T-helper 1 cell treated with Interleukin-12 subunit alpha and Interleukin-12 subunit beta and Interleukin-4 antibody, amounts not matched to agents 30 μg/mL and 1 μg/mL, for 36 hours (primary cell): ENCODE results near the gene COL19A1.

ENCODE experiments used
- H3K27ac Mint-ChIP-seq: one replicate; pipeline ENCODE4 v1.8.0; 2021; ENCODE audit warnings: mild to moderate bottlenecking, mixed read lengths
- H3K27me3 Mint-ChIP-seq: one replicate; pipeline ENCODE4 v1.8.0; 2021; ENCODE audit warnings: low read depth, mixed read lengths
- H3K36me3 Mint-ChIP-seq: one replicate; pipeline ENCODE4 v1.8.0; 2021; ENCODE audit warnings: low read depth, mixed read lengths
- H3K4me1 Mint-ChIP-seq: one replicate; pipeline ENCODE4 v1.8.0; 2021; ENCODE audit warnings: low read depth, mixed read lengths
- H3K4me3 Mint-ChIP-seq: one replicate; pipeline ENCODE4 v1.8.0; 2021; ENCODE audit warnings: mild to moderate bottlenecking, moderate library complexity, mixed read lengths
- H3K9me3 Mint-ChIP-seq: one replicate; pipeline ENCODE4 v1.8.0; 2021; ENCODE audit warnings: mixed read lengths

Gene COL19A1

DNA sequence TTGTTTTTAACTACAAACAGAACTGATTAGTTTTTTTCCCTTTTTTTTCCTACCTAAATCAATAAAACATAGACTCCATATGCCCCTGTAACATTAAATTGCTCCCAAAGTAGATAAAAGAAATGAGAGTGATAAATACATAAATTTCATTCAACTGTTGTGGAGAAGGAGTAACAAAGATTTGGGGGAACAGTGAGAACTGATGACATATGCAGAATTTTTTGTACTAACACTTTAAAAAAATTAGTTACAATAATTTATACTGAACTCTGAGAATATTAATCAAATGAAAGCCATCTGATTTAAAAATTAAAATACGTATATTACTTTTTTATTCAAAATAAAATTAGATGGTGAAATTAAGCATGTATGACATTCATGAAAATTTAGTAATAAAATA, 195.7 kb downstream of the COL19A1 start:
- no peaks in the 10 kb centered on the region for H3K27me3 Mint-ChIP-seq
- H3K36me3 Mint-ChIP-seq, result no peaks in the 10 kb centered on the region
- H3K4me3 Mint-ChIP-seq, result no peak overlapping the region
- H3K9me3 Mint-ChIP-seq, result no peaks in the 10 kb centered on the region
- H3K27ac Mint-ChIP-seq, result no peak overlapping the region
- H3K4me1 Mint-ChIP-seq, result no peaks in the 10 kb centered on the region

- no peak overlapping the region for H3K4me3 Mint-ChIP-seq
- no peaks in the 10 kb centered on the region for H3K36me3 Mint-ChIP-seq
- H3K4me1 Mint-ChIP-seq, result no peaks in the 10 kb centered on the region
- no peaks in the 10 kb centered on the region for H3K27me3 Mint-ChIP-seq
- H3K9me3 Mint-ChIP-seq, result no peaks in the 10 kb centered on the region
- no peak overlapping the region for H3K27ac Mint-ChIP-seq
These were observed 206.3 kb downstream of the COL19A1 start for GRCh38 chr6:70072540-70073179.

DNA sequence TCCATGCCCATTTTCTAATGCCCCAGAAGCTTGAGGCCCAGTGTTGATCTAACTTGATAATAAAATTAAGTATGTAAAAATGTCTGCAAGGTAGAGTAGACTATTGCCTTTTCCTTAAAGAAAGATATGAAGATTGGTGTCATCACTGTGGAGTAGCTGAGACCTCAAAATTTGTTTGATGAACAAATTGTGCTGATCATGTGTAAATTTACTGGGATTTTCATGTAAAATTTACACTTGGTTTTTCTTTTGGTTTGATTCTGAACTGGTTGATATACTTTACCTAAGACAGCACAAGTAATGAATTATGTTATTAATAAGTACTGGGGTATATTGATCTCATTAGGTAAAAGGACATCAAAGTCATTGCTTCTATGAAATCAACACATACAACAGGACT, 207.3 kb downstream of the COL19A1 start:
- Mint-ChIP-seq H3K27ac (no peak overlapping the region), H3K27me3 (no peaks in the 10 kb centered on the region), H3K9me3 (no peaks in the 10 kb centered on the region), H3K4me3 (no peak overlapping the region), H3K36me3 (no peaks in the 10 kb centered on the region), H3K4me1 (no peaks in the 10 kb centered on the region)

GRCh38 chr6:70079241-70079640, 212.9 kb downstream of the COL19A1 start:
- Mint-ChIP-seq H3K4me3 (no peak overlapping the region), H3K4me1 (no peaks in the 10 kb centered on the region), H3K27ac (no peak overlapping the region), H3K9me3 (no peaks in the 10 kb centered on the region), H3K27me3 (no peaks in the 10 kb centered on the region), H3K36me3 (no peaks in the 10 kb centered on the region)

GRCh38 chr6:70080443-70081070, 214.2 kb downstream of the COL19A1 start:
- Mint-ChIP-seq H3K4me3 (no peak overlapping the region), H3K36me3 (no peaks in the 10 kb centered on the region), H3K27ac (no peak overlapping the region), H3K4me1 (no peaks in the 10 kb centered on the region), H3K27me3 (no peaks in the 10 kb centered on the region), H3K9me3 (no peaks in the 10 kb centered on the region)

- H3K27me3 Mint-ChIP-seq, result no peaks in the 10 kb centered on the region
- no peak overlapping the region for H3K27ac Mint-ChIP-seq
- H3K9me3 Mint-ChIP-seq, result no peaks in the 10 kb centered on the region
- no peaks in the 10 kb centered on the region for H3K4me1 Mint-ChIP-seq
- no peaks in the 10 kb centered on the region for H3K36me3 Mint-ChIP-seq
- no peak overlapping the region for H3K4me3 Mint-ChIP-seq
These were observed 216.5 kb downstream of the COL19A1 start for GRCh38 chr6:70082830-70083229.

DNA sequence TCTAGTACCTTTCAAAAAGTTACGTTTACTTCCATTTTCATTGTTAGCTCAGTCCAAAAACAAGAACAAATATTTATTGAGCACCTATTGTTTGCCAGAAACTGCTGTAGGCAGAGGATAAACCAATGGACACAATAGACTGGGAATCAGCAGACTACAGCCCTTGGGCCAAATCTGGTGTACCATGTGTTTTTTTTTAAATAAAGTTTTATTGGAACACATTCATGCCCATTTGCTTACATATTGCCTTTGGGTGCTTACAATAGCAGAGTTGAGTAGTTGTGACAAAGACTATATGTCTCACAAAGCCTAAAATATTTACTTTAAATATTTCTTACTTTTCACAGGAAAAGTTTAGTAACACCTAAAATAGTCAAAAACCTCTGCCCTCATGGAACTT, 220.4 kb downstream of the COL19A1 start:
- H3K27ac Mint-ChIP-seq, result no peak overlapping the region
- no peaks in the 10 kb centered on the region for H3K36me3 Mint-ChIP-seq
- H3K9me3 Mint-ChIP-seq, result no peaks in the 10 kb centered on the region
- no peak overlapping the region for H3K4me3 Mint-ChIP-seq
- H3K4me1 Mint-ChIP-seq, result no peaks in the 10 kb centered on the region
- H3K27me3 Mint-ChIP-seq, result no peaks in the 10 kb centered on the region

DNA sequence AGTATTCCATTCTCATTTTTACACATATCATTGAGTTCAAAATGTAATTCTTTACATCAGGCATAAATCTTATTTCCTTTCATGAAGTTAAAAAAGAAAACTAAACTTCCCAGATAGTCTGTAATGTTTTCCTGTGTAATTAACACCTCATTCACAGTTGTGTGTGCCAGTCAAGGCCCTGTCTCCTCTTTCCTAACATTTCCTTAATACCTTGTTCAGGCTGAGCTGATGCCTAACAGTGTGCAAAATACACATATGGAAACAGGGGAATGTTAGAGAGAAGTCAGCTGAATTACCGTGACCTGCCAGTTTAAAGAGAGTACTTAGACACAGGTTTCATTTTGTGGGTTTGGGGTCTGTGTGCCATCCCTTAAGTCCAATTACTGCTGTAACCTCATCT, 227.8 kb downstream of the COL19A1 start:
- H3K27ac Mint-ChIP-seq, result no peak overlapping the region
- H3K27me3 Mint-ChIP-seq, result peaks cover 9% of the 10 kb centered on the region
- no peaks in the 10 kb centered on the region for H3K36me3 Mint-ChIP-seq
- H3K4me1 Mint-ChIP-seq, result no peaks in the 10 kb centered on the region
- no peak overlapping the region for H3K4me3 Mint-ChIP-seq
- H3K9me3 Mint-ChIP-seq, result no peaks in the 10 kb centered on the region

DNA sequence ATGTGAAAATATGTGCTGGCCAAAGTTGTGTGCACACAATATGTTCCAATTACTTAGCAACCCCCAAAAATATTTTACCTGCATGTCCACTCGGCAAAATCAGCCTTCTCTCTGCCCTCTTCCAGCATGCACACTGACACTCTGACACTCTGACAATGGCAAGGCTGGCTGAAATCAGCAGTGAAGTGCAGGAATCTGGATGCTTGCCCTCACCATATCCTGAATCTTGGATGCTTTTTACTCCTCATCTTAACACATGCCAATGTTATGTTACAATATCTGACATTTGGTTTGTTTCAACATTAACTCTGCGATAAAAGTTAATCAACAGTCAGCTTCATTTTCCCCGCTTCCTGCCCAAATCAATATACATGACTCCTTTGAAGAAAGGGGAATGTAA, 233.4 kb downstream of the COL19A1 start:
- Mint-ChIP-seq H3K4me3 (no peak overlapping the region), H3K27ac (no peak overlapping the region), H3K9me3 (no peaks in the 10 kb centered on the region), H3K27me3 (peaks cover 6% of the 10 kb centered on the region), H3K36me3 (no peaks in the 10 kb centered on the region), H3K4me1 (no peaks in the 10 kb centered on the region)

DNA sequence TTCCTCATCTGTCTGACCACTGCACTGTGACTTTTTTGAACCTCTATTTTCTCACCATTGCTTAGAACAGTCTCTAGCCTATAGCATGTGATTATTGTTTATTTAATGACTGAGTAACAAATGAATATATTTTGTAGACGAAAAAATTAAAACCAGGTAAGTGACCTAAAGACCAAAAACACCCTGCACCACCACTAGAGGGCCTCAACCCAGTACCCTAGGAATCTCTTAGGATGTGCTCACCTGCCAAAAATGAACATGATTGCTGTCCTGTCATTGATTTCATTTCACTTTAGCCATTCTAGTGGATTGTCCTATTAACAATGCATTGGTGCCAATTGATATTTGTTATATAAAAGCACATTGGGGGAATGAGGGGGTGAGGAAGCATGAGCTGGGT, 237.4 kb downstream of the COL19A1 start:
- Mint-ChIP-seq H3K27ac (no peak overlapping the region), H3K9me3 (no peaks in the 10 kb centered on the region)

GRCh38 chr6:70107852-70108629, 241.7 kb downstream of the COL19A1 start:
- Mint-ChIP-seq H3K4me1 (no peaks in the 10 kb centered on the region), H3K27me3 (peaks cover 7% of the 10 kb centered on the region), H3K27ac (no peak overlapping the region), H3K36me3 (no peaks in the 10 kb centered on the region), H3K9me3 (no peaks in the 10 kb centered on the region), H3K4me3 (no peak overlapping the region)

More for the DNA sequence above, 237.4 kb downstream of the COL19A1 start:
- Mint-ChIP-seq H3K27me3 (peaks cover 4% of the 10 kb centered on the region), H3K36me3 (no peaks in the 10 kb centered on the region), H3K4me1 (no peaks in the 10 kb centered on the region), H3K4me3 (no peak overlapping the region)

GRCh38 chr6:70110126-70111022, 244.0 kb downstream of the COL19A1 start:
- Mint-ChIP-seq H3K27ac (no peak overlapping the region), H3K9me3 (no peaks in the 10 kb centered on the region), H3K4me3 (no peak overlapping the region), H3K27me3 (peaks cover 7% of the 10 kb centered on the region), H3K4me1 (no peaks in the 10 kb centered on the region), H3K36me3 (no peaks in the 10 kb centered on the region)

DNA sequence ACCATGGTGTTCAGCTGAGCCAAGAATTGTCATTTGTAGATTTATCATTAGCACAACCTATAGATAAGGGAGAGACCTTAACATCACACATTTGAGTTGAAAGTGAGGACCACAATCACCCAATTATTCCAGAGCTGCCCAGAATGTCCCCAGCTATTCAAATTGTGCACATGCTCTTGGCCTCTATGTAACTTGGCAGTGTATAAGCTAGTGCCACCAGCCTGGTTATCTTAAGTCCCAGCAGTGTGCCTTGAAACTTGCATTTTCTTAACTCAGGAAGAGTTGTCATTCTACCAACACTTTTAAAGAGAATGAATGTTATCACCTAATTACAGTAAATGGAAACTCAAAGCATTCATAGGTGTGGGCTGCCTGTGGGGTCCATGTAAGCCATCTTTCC, 245.4 kb downstream of the COL19A1 start:
- Mint-ChIP-seq H3K27me3 (peaks cover 10% of the 10 kb centered on the region), H3K4me1 (no peaks in the 10 kb centered on the region), H3K9me3 (no peaks in the 10 kb centered on the region), H3K36me3 (no peaks in the 10 kb centered on the region), H3K27ac (no peak overlapping the region), H3K4me3 (no peak overlapping the region)

DNA sequence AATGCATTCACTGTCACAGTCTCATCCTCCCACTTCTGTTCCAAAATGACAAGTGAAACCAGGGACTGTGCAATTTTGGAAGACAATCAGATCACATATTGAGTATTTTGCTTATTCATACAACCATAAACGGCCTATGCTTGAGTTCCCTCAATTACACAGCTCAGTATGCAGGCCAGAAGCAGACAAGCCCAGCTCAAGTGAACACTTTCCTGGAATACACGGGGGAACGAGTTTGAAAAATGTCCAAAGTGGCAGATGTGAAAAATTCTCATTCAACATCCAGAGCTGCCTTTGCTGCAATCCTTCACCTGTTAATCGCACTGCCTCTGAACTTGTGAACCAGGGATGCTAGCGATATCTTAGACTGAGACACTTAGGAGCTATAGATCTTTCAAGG, 246.4 kb downstream of the COL19A1 start:
- Mint-ChIP-seq H3K4me3 (no peak overlapping the region), H3K27me3 (peaks cover 13% of the 10 kb centered on the region)

More for the DNA sequence above, 246.4 kb downstream of the COL19A1 start:
- H3K4me1 Mint-ChIP-seq, result no peaks in the 10 kb centered on the region
- H3K36me3 Mint-ChIP-seq, result no peaks in the 10 kb centered on the region
- H3K27ac Mint-ChIP-seq, result no peak overlapping the region
- no peaks in the 10 kb centered on the region for H3K9me3 Mint-ChIP-seq
